Naive thymus-derived CD4-positive, alpha-beta T cell (primary cell): ENCODE measurements around the gene PRSS35. TPM values are rescaled to one million over a fixed set of nuclear protein-coding genes. Genes with fewer than 3 reads are reported as not detected.
"Not testable (repeated sequence)": the region's sequence is repeated elsewhere in the genome, so short reads cannot be mapped to it uniquely, and the experiment has no call there.

Experiments used
- ATAC-seq: fragments of 150-1000 bp; cut with Tn5 transposase; 2 replicates; pipeline ENCODE4 v1.10.0; 2021; ENCODE audit warnings: mild to moderate bottlenecking, moderate library complexity
- CTCF ChIA-PET: fragments of 350-600 bp; sonication (Branson Sonifier 250); formaldehyde crosslinking; loops from one replicate; lab custom pipeline; 2021; ENCODE audit warnings: antibody characterized with exemption; lab: Charles Lee
- POLR2A ChIA-PET: fragments of 350-600 bp; sonication (Branson Sonifier 250); formaldehyde crosslinking; loops from one replicate; lab custom pipeline; 2021; ENCODE audit warnings: antibody characterized with exemption, inconsistent platforms; lab: Charles Lee
- DNase-seq, 9 donors: peaks; one replicate each; pipeline versions ENCODE4 v3.0.0 to v3.0.0-alpha.2; 2020 to 2022; ENCODE audit warnings: mixed read lengths in 1 of 9
- H3K27ac ChIP-seq: one replicate; pipeline ENCODE4 v1.7.0; 2013; ENCODE audit warnings: mild to moderate bottlenecking, low read depth, low read length, moderate library complexity
- H3K27me3 ChIP-seq, 2 donors: one replicate each; pipeline ENCODE4 v1.7.0; 2013; ENCODE audit warnings: low read length in 2 of 2, mild to moderate bottlenecking in 2 of 2, moderate library complexity in 2 of 2; ENCODE audit not compliant: control insufficient read depth in 2 of 2, insufficient read depth in 2 of 2
- H3K36me3 ChIP-seq, 3 experiments: 1 replicate in 2 of 3; 2 replicates in 1 of 3; pipeline ENCODE4 v1.7.0; 2013; ENCODE audit warnings: low read length in 3 of 3, mild to moderate bottlenecking in 3 of 3, moderate library complexity in 1 of 3; ENCODE audit not compliant: insufficient read depth in 3 of 3, control insufficient read depth in 2 of 3
- H3K4me1 ChIP-seq, 2 donors: one replicate each; pipeline ENCODE4 v1.7.0; 2013; ENCODE audit warnings: low read length in 2 of 2, mild to moderate bottlenecking in 2 of 2, moderate library complexity in 1 of 2; ENCODE audit not compliant: control insufficient read depth in 2 of 2, insufficient read depth in 2 of 2
- H3K4me3 ChIP-seq: 2 replicates; pipeline ENCODE4 v1.7.0; 2013; ENCODE audit warnings: mild to moderate bottlenecking, low read length
- H3K9me3 ChIP-seq, 3 experiments: 1 replicate in 2 of 3; 2 replicates in 1 of 3; pipeline ENCODE4 v1.7.0; 2013; ENCODE audit warnings: low read length in 3 of 3; ENCODE audit not compliant: control insufficient read depth in 2 of 3
- H3K27ac Mint-ChIP-seq, 9 donors: one replicate each; pipeline ENCODE4 v1.8.0; 2020 to 2022; ENCODE audit warnings: mixed read lengths in 9 of 9, mild to moderate bottlenecking in 8 of 9, moderate library complexity in 5 of 9, inconsistent platforms in 2 of 9
- H3K27me3 Mint-ChIP-seq, 5 donors: one replicate each; pipeline ENCODE4 v1.8.0; 2021 to 2022; ENCODE audit warnings: mixed read lengths in 5 of 5, mild to moderate bottlenecking in 1 of 5
- H3K36me3 Mint-ChIP-seq, 5 donors: one replicate each; pipeline ENCODE4 v1.8.0; 2020 to 2022; ENCODE audit warnings: mixed read lengths in 5 of 5, mild to moderate bottlenecking in 3 of 5, inconsistent platforms in 1 of 5
- H3K4me1 Mint-ChIP-seq, 7 donors: one replicate each; pipeline ENCODE4 v1.8.0; 2020 to 2022; ENCODE audit warnings: mixed read lengths in 7 of 7, mild to moderate bottlenecking in 3 of 7, inconsistent platforms in 1 of 7
- H3K4me3 Mint-ChIP-seq, 10 donors: one replicate each; pipeline ENCODE4 v1.8.0; 2020 to 2022; ENCODE audit warnings: mild to moderate bottlenecking in 10 of 10, mixed read lengths in 10 of 10, moderate library complexity in 6 of 10, inconsistent platforms in 2 of 10
- H3K9me3 Mint-ChIP-seq, 11 donors: one replicate each; pipeline ENCODE4 v1.8.0; 2020 to 2022; ENCODE audit warnings: mixed read lengths in 11 of 11, mild to moderate bottlenecking in 4 of 11, inconsistent platforms in 1 of 11, moderate library complexity in 1 of 11
- intact Hi-C, 2 donors: fragments of 100-400 bp; cut with micrococcal nuclease; formaldehyde crosslinking; loops; one replicate each; pipeline ENCODE4 v1.15.1; 2023
- polyA plus RNA-seq, 2 donors: library from polyadenylated mRNA; unstranded; fragments of 300-500 nt; fragmentation: Illumina TruSeq; gene quantifications; one replicate each; pipeline ENCODE4 v1.2.3, GENCODE V29; 2021
- total RNA-seq, 6 experiments: library from RNA in 5 of 6; stranded (reverse) in 5 of 6; gene quantifications; 1 replicate in 5 of 6; 2 replicates in 1 of 6; pipeline ENCODE4 v1.2.3 and lab custom pipeline; 2021 to 2026

The PRSS35 gene
- total and polyA plus RNA-seq, 7 experiments from 2014 or later = not detected

- Mint-ChIP-seq H3K27me3 (peaks cover 0 to 17% (median under 1%) of the 10 kb centered on the region in 5 donors), H3K4me1 (no peaks in the 10 kb centered on the region), H3K9me3 (peaks cover 0 to 11% (median 6%) of the 10 kb centered on the region in 11 donors), H3K27ac (no peak overlapping the region), H3K4me3 (no peak overlapping the region), H3K36me3 (no peaks in the 10 kb centered on the region)
- ChIA-PET POLR2A (no interaction called here), CTCF (no interaction called here)
- no peak for DNase-seq
- Histone ChIP-seq H3K27ac (no peak overlapping the region), H3K4me3 (no peak overlapping the region), H3K4me1 (no peaks in the 10 kb centered on the region), H3K9me3 (peaks cover 0 to 5% (median 0%) of the 10 kb centered on the region in 3 experiments), H3K36me3 (no peaks in the 10 kb centered on the region), H3K27me3 (no peaks in the 10 kb centered on the region)
- no peak for ATAC-seq
- intact Hi-C loops = no loop called here
Measured at GRCh38 chr6:83558975-83559374, 46.6 kb downstream of the PRSS35 start.

DNA sequence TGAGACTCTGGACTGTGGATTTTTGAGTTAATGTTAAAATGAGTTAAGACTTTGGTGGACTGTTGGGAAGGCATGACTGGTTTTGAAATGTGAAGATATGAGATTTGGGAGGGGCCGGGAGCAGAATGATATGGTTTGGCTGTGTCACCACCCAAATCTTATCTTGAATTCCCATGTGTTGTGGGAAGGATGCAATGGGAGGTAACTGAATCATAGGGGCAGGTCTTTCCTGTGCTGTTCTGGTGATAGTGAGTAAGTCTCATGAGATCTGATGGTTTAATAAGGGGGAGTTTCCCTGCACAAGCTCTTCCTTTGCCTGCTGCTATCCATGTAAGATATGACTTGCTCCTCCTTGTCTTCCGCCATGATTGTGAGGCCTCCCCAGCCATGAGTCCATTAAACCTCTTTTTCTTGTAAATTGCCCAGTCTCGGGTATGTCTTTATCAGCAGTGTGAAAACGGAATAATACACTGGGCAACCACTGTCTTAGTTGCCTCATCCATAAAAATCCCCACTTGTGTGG lies 59.4 kb downstream of the PRSS35 start:
- H3K4me3 Mint-ChIP-seq, H3K9me3 ChIP-seq, H3K4me1 Mint-ChIP-seq, H3K4me1 ChIP-seq, CTCF ChIA-PET, H3K36me3 Mint-ChIP-seq, H3K27ac Mint-ChIP-seq, H3K27me3 ChIP-seq, H3K27me3 Mint-ChIP-seq, H3K36me3 ChIP-seq, H3K4me3 ChIP-seq, DNase-seq, H3K27ac ChIP-seq, POLR2A ChIA-PET, ATAC-seq, intact Hi-C loops: not testable (repeated sequence)
- peaks cover 0 to 16% (median 11%) of the 10 kb centered on the region in 11 donors for H3K9me3 Mint-ChIP-seq

DNA sequence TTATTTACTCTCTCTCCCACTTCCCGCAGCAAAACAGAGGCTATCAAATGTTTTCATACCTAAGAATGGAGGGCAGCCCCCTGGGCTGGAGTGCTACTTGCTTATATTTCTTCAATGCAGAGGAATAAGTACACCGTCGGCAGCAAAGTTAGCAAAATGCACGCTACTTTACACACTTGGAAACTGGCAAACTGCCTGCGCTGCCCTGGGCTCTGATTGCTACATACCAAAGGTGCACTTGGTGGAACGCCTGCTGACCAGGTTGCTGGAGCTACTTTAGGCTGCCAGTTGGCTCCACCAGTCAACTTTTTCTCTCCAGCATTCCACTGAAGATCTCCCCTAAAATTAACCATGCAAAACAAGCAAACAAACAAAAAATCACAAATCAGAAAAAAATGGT lies 62.4 kb downstream of the PRSS35 start:
- Histone ChIP-seq H3K4me3 (no peak overlapping the region), H3K4me1 (no peaks in the 10 kb centered on the region), H3K27ac (no peak overlapping the region), H3K9me3 (no peaks in the 10 kb centered on the region), H3K27me3 (no peaks in the 10 kb centered on the region), H3K36me3 (no peaks in the 10 kb centered on the region)
- no peak overlapping the region for H3K4me3 Mint-ChIP-seq
- ChIA-PET POLR2A (no interaction called here), CTCF (no interaction called here)
- no peaks in the 10 kb centered on the region for H3K4me1 Mint-ChIP-seq
- H3K27me3 Mint-ChIP-seq = peaks cover 0 to 8% (median 2%) of the 10 kb centered on the region in 5 donors
- peaks cover 0 to 11% (median 7%) of the 10 kb centered on the region in 11 donors for H3K9me3 Mint-ChIP-seq
- no peak overlapping the region for H3K27ac Mint-ChIP-seq
- DNase-seq (no peak), ATAC-seq (no peak)
- no peaks in the 10 kb centered on the region for H3K36me3 Mint-ChIP-seq
- intact Hi-C loops = no loop called here

Other genes with a start within 250 kb of the PRSS35 start
- under 1 TPM in 4 of 5 experiments, not detected in 1; 0.19 to 0.49 (median 0.29) TPM for gene ME1, start 81.5 kb upstream of the PRSS35 start, total RNA-seq
- gene ME1, start 81.5 kb upstream of the PRSS35 start, polyA plus RNA-seq = not detected
- gene SNAP91, start 196.6 kb downstream of the PRSS35 start, total RNA-seq = not detected
- not detected for gene SNAP91, start 196.6 kb downstream of the PRSS35 start, polyA plus RNA-seq